NCI-H2196 treated with DMSO at 0.1 percent for 48 hours (cell line): Measurements from ENCODE around the gene ATP9A.
"Not testable (repeated sequence)": the region's sequence is repeated elsewhere in the genome, so short reads cannot be mapped to it uniquely, and the experiment has no call there.

ENCODE experiments used
- DNase-seq: peaks from one replicate; lab custom pipeline; 2025; ENCODE audit not compliant: unreplicated experiment; lab: John Stamatoyannopoulos, UW

The ATP9A gene

GRCh38 chr20:51581571-51581970 is 186.6 kb downstream of the ATP9A start:
- DNase-seq = no peak

- no peak for DNase-seq
Observed at GRCh38 chr20:51579137-51579536, 189.1 kb downstream of the ATP9A start.

GRCh38 chr20:51578145-51578459 is 190.1 kb downstream of the ATP9A start:
- no peak for DNase-seq

GRCh38 chr20:51577432-51578144 is 190.6 kb downstream of the ATP9A start:
- DNase-seq = no peak

- no peak for DNase-seq
Observed at GRCh38 chr20:51575486-51575885, 192.7 kb downstream of the ATP9A start.

GRCh38 chr20:51574248-51575033 is 193.7 kb downstream of the ATP9A start:
- no peak for DNase-seq

GRCh38 chr20:51573576-51574243 is 194.5 kb downstream of the ATP9A start:
- no peak for DNase-seq

- DNase-seq = no peak
Observed at GRCh38 chr20:51571460-51571794, 196.8 kb downstream of the ATP9A start.

GRCh38 chr20:51570739-51571459 is 197.3 kb downstream of the ATP9A start:
- DNase-seq = no peak

- no peak for DNase-seq
Observed at GRCh38 chr20:51569815-51570738, 198.1 kb downstream of the ATP9A start.

GRCh38 chr20:51568533-51568932 is 199.7 kb downstream of the ATP9A start:
- DNase-seq = not testable (repeated sequence)

GRCh38 chr20:51567622-51568021 is 200.6 kb downstream of the ATP9A start:
- DNase-seq = no peak

GRCh38 chr20:51566594-51566993 is 201.6 kb downstream of the ATP9A start:
- no peak for DNase-seq

GRCh38 chr20:51565298-51566144 is 202.7 kb downstream of the ATP9A start:
- no peak for DNase-seq

GRCh38 chr20:51563486-51564332 is 204.5 kb downstream of the ATP9A start:
- peak; percentile 28 for DNase-seq

- no peak for DNase-seq
Observed at GRCh38 chr20:51563174-51563485, 205.1 kb downstream of the ATP9A start.

- DNase-seq = no peak
Observed at GRCh38 chr20:51562332-51563173, 205.6 kb downstream of the ATP9A start.

- no peak for DNase-seq
Observed at GRCh38 chr20:51562027-51562331, 206.2 kb downstream of the ATP9A start.
